MM.1S (cell line): ENCODE results near the gene SHANK3.

ENCODE experiments used
- DNase-seq: peaks from one replicate; pipeline ENCODE4 v3.0.0-alpha.2; 2015
- H2AFZ ChIP-seq: fragments of 300-600 bp; sonication (generic); 2 replicates; pipeline ENCODE4 v1.6.0; 2016; ENCODE audit warnings: antibody characterized with exemption, low read length
- H3F3A ChIP-seq: fragments of 300-600 bp; sonication (generic); 2 replicates; pipeline ENCODE4 v1.6.1; 2016; ENCODE audit warnings: mild to moderate bottlenecking, antibody characterized with exemption, low read length, moderate library complexity, mixed read lengths; ENCODE audit not compliant: insufficient read depth
- H3K27ac ChIP-seq: fragments of 300-600 bp; sonication (generic); 2 replicates; pipeline ENCODE4 v1.5.1; 2016; ENCODE audit warnings: mild to moderate bottlenecking, low read length
- H3K27me3 ChIP-seq: fragments of 300-600 bp; sonication (generic); replicated peaks from 2 replicates; pipeline ENCODE4 v1.6.0; 2016; ENCODE audit warnings: low read length; ENCODE audit not compliant: insufficient read depth
- H3K36me3 ChIP-seq: fragments of 300-600 bp; sonication (generic); replicated peaks from 2 replicates; pipeline ENCODE4 v1.6.1; 2016; ENCODE audit warnings: mild to moderate bottlenecking, low read length, mixed read lengths; ENCODE audit not compliant: insufficient read depth
- H3K4me1 ChIP-seq: fragments of 300-600 bp; sonication (generic); 2 replicates; pipeline ENCODE4 v1.6.1; 2016; ENCODE audit warnings: low read length, mixed read lengths
- H3K4me2 ChIP-seq: fragments of 300-600 bp; sonication (generic); 2 replicates; pipeline ENCODE4 v1.6.0; 2016; ENCODE audit warnings: low read depth, low read length
- H3K4me3 ChIP-seq: fragments of 300-600 bp; sonication (generic); 2 replicates; pipeline ENCODE4 v1.5.1; 2016; ENCODE audit warnings: low read length, mixed read lengths
- H3K79me2 ChIP-seq: fragments of 300-600 bp; sonication (generic); 2 replicates; pipeline ENCODE4 v1.6.1; 2016; ENCODE audit warnings: mixed run types, low read length, mixed read lengths
- H3K9ac ChIP-seq: fragments of 300-600 bp; sonication (generic); 2 replicates; pipeline ENCODE4 v1.6.1; 2016; ENCODE audit warnings: low read length, mixed read lengths
- H3K9me2 ChIP-seq: fragments of 300-600 bp; sonication (generic); replicated peaks from 2 replicates; pipeline ENCODE4 v1.6.1; 2016; ENCODE audit warnings: mild to moderate bottlenecking, low read length, mixed read lengths; ENCODE audit not compliant: insufficient read depth
- H3K9me3 ChIP-seq: fragments of 300-600 bp; sonication (generic); replicated peaks from 2 replicates; pipeline ENCODE4 v1.6.1; 2016; ENCODE audit warnings: mild to moderate bottlenecking, low read length, mixed read lengths; ENCODE audit not compliant: insufficient read depth
- H4K20me1 ChIP-seq: fragments of 300-600 bp; sonication (generic); 2 replicates; pipeline ENCODE4 v1.6.1; 2016; ENCODE audit warnings: mild to moderate bottlenecking, low read length, moderate library complexity, mixed read lengths; ENCODE audit not compliant: insufficient read depth
- CTCF ChIP-seq: fragments of 300-600 bp; sonication (generic); IDR thresholded peaks from 2 replicates; pipeline ENCODE4 v1.5.1; 2016; ENCODE audit warnings: antibody characterized with exemption, low read length, mixed read lengths
- EZH2 ChIP-seq: fragments of 300-600 bp; sonication (generic); optimal IDR thresholded peaks from 2 replicates; pipeline ENCODE3; 2017; ENCODE audit warnings: low read depth, mild to moderate bottlenecking, antibody characterized with exemption, low read length, mixed read lengths
- EZH2phosphoT487 ChIP-seq: fragments of 300-600 bp; sonication (generic); IDR thresholded peaks from 2 replicates; pipeline ENCODE4 v1.6.1; 2018; ENCODE audit warnings: antibody characterized with exemption, low read length

Gene SHANK3

GRCh38 chr22:50697667-50698506 is 25.3 kb downstream of the SHANK3 start:
- TF ChIP-seq EZH2 (no peak), CTCF (no peak), EZH2phosphoT487 (no peak)
- H3K4me1 ChIP-seq = peaks cover 23% of the 10 kb centered on the region
- H3K9ac ChIP-seq = no peak overlapping the region
- H2AFZ ChIP-seq = no peak overlapping the region
- no peak overlapping the region for H3K27ac ChIP-seq
- no peaks in the 10 kb centered on the region for H3K36me3 ChIP-seq
- no peaks in the 10 kb centered on the region for H3K27me3 ChIP-seq
- H3K79me2 ChIP-seq = no peaks in the 10 kb centered on the region
- H3K9me3 ChIP-seq = no peaks in the 10 kb centered on the region
- peaks cover 22% of the 10 kb centered on the region for H3F3A ChIP-seq
- H3K4me2 ChIP-seq = no peak overlapping the region
- no peaks in the 10 kb centered on the region for H4K20me1 ChIP-seq
- DNase-seq = no peak
- no peaks in the 10 kb centered on the region for H3K9me2 ChIP-seq
- no peak overlapping the region for H3K4me3 ChIP-seq

- peaks cover 23% of the 10 kb centered on the region for H3K4me1 ChIP-seq
- H3K27me3 ChIP-seq = no peaks in the 10 kb centered on the region
- no peak overlapping the region for H3K9ac ChIP-seq
- no peak overlapping the region for H3K27ac ChIP-seq
- no peaks in the 10 kb centered on the region for H3K9me2 ChIP-seq
- no peak overlapping the region for H2AFZ ChIP-seq
- TF ChIP-seq EZH2phosphoT487 (no peak), CTCF (no peak), EZH2 (no peak)
- no peaks in the 10 kb centered on the region for H4K20me1 ChIP-seq
- H3K9me3 ChIP-seq = no peaks in the 10 kb centered on the region
- no peaks in the 10 kb centered on the region for H3K79me2 ChIP-seq
- H3K36me3 ChIP-seq = no peaks in the 10 kb centered on the region
- H3K4me3 ChIP-seq = no peak overlapping the region
- DNase-seq = no peak
- H3K4me2 ChIP-seq = no peak overlapping the region
- peaks cover 16% of the 10 kb centered on the region for H3F3A ChIP-seq
Measured at GRCh38 chr22:50698546-50698945, 25.9 kb downstream of the SHANK3 start.

- Histone ChIP-seq H3K9me3 (no peaks in the 10 kb centered on the region), H3K36me3 (no peaks in the 10 kb centered on the region), H3K4me3 (no peak overlapping the region), H3K9me2 (no peaks in the 10 kb centered on the region), H3K79me2 (no peaks in the 10 kb centered on the region), H3K27me3 (no peaks in the 10 kb centered on the region), H2AFZ (no peak overlapping the region), H4K20me1 (no peaks in the 10 kb centered on the region), H3K27ac (no peak overlapping the region), H3K4me1 (peaks cover 17% of the 10 kb centered on the region), H3K4me2 (no peak overlapping the region), H3F3A (peaks cover 10% of the 10 kb centered on the region; the same call in 1 of the 2 replicates), H3K9ac (no peak overlapping the region)
- TF ChIP-seq CTCF (no peak), EZH2 (no peak), EZH2phosphoT487 (no peak)
- DNase-seq = no peak
Measured at GRCh38 chr22:50699001-50699755, 26.6 kb downstream of the SHANK3 start.
